Stomach (tissue), 9 donors: ENCODE results near the gene DST. TPM values are rescaled to one million over a fixed set of nuclear protein-coding genes. Genes with fewer than 3 reads are reported as not detected.

Experiments
- DNase-seq, 2 donors: peaks; one replicate each; pipeline versions ENCODE4 v3.0.0 to v3.0.0-alpha.2; 2013 to 2019
- H3K27ac ChIP-seq, 5 donors: fragments of 200-600 bp in 4 of 5; sonication (generic) in 4 of 5; one replicate each; pipeline ENCODE4 v1.5.1; 2013 to 2019; ENCODE audit warnings: mild to moderate bottlenecking in 1 of 5, moderate library complexity in 1 of 5
- H3K27me3 ChIP-seq, 3 donors: fragments of 200-600 bp; sonication (generic); one replicate each; pipeline ENCODE4 v1.5.1; 2017 to 2019; ENCODE audit warnings: mixed run types in 1 of 3
- H3K36me3 ChIP-seq, 4 donors: fragments of 200-600 bp; sonication (generic); 1 replicate in 3 of 4; 2 replicates in 1 of 4; pipeline ENCODE4 v1.5.1; 2016 to 2019
- H3K4me1 ChIP-seq, 4 donors: fragments of 200-600 bp; sonication (generic); one replicate each; pipeline ENCODE4 v1.5.1; 2016 to 2019
- H3K4me3 ChIP-seq, 4 donors: fragments of 200-600 bp; sonication (generic) in 3 of 4; one replicate each; pipeline ENCODE4 v1.5.1; 2016 to 2019; ENCODE audit warnings: mild to moderate bottlenecking in 1 of 4
- H3K9me3 ChIP-seq, 4 donors: fragments of 200-600 bp; sonication (generic); one replicate each; pipeline ENCODE4 v1.5.1; 2016 to 2019
- EP300 ChIP-seq: sonication (generic); formaldehyde crosslinking; IDR thresholded peaks from one replicate; pipeline ENCODE4 v1.6.1; 2017; ENCODE audit warnings: antibody characterized with exemption
- POLR2A ChIP-seq, 4 donors: fragments of 450-650 bp; IDR thresholded peaks; one replicate each; pipeline ENCODE4 v1.6.1; 2016; ENCODE audit warnings: antibody characterized with exemption in 4 of 4, control low read depth in 2 of 4, mild to moderate bottlenecking in 1 of 4, moderate library complexity in 1 of 4
- POLR2AphosphoS5 ChIP-seq, 3 donors: sonication (generic); formaldehyde crosslinking; IDR thresholded peaks; one replicate each; pipeline ENCODE4 v1.6.1; 2016; ENCODE audit warnings: antibody characterized with exemption in 3 of 3
- WGBS, 5 donors: extraction: QIAGEN DNeasy Blood & Tissue Kit in 3 of 5; methylation state at CpG; one replicate each; pipeline versions ENCODE4 v1.1.5 to v1.1.7; 2013 to 2018; 5-methylcytosine and 5-hydroxymethylcytosine counted together
- intact Hi-C: fragments of 100-400 bp; cut with DNase I; formaldehyde crosslinking; loops from one replicate; pipeline ENCODE4 v1.15.1; 2023; ENCODE audit warnings: low total_unique reads
- polyA plus RNA-seq, 3 donors: library from polyadenylated mRNA; stranded (reverse); fragments of 200-250 nt; gene quantifications; one replicate each; pipeline ENCODE4 v1.2.3, GENCODE V29; 2013
- total RNA-seq, 5 donors: library from RNA; depleted of rRNA; stranded (reverse); fragments of >200 nt; gene quantifications; one replicate each; pipeline versions ENCODE4 v1.1.0 to v1.2.3, GENCODE V29; 2014 to 2016
- TF ChIP-seq, protein P1 (sequence below), 7 experiments: fragments of 450-650 bp in 4 of 7; fragments of 200-600 bp in 3 of 7; sonication (generic) in 3 of 7; IDR thresholded peaks; one replicate each; pipeline ENCODE4 v1.5.1; 2016 to 2019; ENCODE audit warnings: antibody characterized with exemption in 7 of 7, control low read depth in 2 of 7, mild to moderate bottlenecking in 1 of 7
- donor health status: healthy with polysubstance abuse.
- donor health status: Bipolar disorder and iron deficiency.
- donor health status: healthy.

DST gene
- total and polyA plus RNA-seq, 8 donors: 16.3 to 623 (median 200) TPM

DNA sequence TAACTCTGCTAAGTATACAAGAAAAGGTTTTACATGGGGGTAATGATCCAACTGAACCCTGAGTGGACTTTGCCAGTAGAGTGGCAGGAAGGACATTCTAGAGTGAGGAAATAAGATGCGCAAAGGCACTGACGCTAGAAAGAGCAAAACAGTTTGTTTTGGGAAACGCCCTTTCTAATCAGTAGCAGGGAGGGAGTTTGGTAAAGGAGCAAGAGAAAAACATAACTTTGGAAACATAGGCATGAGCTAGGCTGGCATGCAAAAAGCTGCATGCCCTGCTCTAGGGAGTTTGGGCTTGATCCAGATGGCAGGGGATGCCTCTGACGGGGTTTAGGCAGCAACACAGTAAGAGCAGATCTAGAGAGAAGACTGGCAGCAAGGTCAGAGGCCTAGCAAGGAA is 135.2 kb downstream of the DST start:
- no peak for TF ChIP-seq POLR2AphosphoS5 (IDR thresholded peaks at IDR 0.05)
- TF ChIP-seq EP300: no peak
- TF ChIP-seq POLR2A (IDR thresholded peaks at IDR 0.05): no peak
- TF ChIP-seq, protein P1, sequence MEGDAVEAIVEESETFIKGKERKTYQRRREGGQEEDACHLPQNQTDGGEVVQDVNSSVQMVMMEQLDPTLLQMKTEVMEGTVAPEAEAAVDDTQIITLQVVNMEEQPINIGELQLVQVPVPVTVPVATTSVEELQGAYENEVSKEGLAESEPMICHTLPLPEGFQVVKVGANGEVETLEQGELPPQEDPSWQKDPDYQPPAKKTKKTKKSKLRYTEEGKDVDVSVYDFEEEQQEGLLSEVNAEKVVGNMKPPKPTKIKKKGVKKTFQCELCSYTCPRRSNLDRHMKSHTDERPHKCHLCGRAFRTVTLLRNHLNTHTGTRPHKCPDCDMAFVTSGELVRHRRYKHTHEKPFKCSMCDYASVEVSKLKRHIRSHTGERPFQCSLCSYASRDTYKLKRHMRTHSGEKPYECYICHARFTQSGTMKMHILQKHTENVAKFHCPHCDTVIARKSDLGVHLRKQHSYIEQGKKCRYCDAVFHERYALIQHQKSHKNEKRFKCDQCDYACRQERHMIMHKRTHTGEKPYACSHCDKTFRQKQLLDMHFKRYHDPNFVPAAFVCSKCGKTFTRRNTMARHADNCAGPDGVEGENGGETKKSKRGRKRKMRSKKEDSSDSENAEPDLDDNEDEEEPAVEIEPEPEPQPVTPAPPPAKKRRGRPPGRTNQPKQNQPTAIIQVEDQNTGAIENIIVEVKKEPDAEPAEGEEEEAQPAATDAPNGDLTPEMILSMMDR (IDR thresholded peaks at IDR 0.05): no peak
- Histone ChIP-seq H3K4me3 (no peak overlapping the region), H3K4me1 (peaks cover 0 to 38% (median 18%) of the 10 kb centered on the region in 4 donors), H3K9me3 (no peaks in the 10 kb centered on the region), H3K36me3 (peaks cover 20 to 53% (median 38%) of the 10 kb centered on the region in 4 donors), H3K27ac (peak overlapping the region in 3 of 5 donors; percentile 24 to 73 (median 27)), H3K27me3 (no peaks in the 10 kb centered on the region)
- DNase-seq: no peak
- WGBS, 5 donors: 66 to 79% (median 72%) methylated on average over 4 of the region's 4 CpGs
- intact Hi-C loops: no loop called here

DNA sequence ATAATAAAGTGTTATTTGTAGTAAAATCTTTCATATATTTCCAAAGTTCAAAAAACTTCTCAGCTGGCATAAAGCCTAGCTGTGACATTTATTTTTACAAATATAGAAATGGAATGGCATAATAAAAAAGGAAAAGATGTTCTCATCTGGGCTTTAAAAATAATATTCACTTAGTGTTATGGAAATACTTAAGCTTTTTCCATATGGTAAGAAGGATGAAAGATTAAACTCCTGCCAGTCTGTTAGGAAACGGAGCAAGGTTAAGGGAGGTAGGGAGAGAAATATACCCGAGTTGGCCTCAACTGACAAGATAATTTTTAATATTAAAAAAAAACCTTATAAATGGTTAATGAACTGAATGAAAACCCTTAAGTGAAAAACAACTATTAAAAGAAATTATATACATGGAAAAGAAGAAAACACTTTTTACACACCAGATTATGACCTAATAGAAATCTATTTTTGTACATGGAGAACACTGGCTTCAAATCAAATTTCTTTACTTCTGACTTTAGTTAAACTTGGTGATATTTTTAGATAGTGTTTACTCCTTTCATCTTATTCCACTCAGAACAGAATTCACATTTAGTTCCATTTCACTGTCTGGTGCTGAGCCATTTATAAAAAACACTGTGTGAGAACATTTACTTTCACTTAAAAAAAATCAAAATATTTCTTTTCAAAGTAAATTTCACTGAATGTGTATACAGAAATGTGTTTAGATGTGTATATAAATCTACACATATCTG is 137.0 kb downstream of the DST start:
- TF ChIP-seq, protein P1 (IDR thresholded peaks at IDR 0.05): no peak
- TF ChIP-seq EP300 (no peak), POLR2AphosphoS5 (IDR thresholded peaks at IDR 0.05) (no peak), POLR2A (IDR thresholded peaks at IDR 0.05) (no peak)
- H3K27ac ChIP-seq: peak overlapping the region in 3 of 5 donors; percentile 20 to 73 (median 57)
- intact Hi-C loops: no loop called here
- peaks cover 20 to 56% (median 38%) of the 10 kb centered on the region in 4 donors for H3K36me3 ChIP-seq
- DNase-seq: no peak
- WGBS, 5 donors: 30 to 61% (median 40%) methylated on average over 2 of the region's 2 CpGs
- H3K4me3 ChIP-seq: no peak overlapping the region
- H3K27me3 ChIP-seq: no peaks in the 10 kb centered on the region
- peaks cover 0 to 27% (median 9%) of the 10 kb centered on the region in 4 donors for H3K4me1 ChIP-seq
- H3K9me3 ChIP-seq: no peaks in the 10 kb centered on the region

DNA sequence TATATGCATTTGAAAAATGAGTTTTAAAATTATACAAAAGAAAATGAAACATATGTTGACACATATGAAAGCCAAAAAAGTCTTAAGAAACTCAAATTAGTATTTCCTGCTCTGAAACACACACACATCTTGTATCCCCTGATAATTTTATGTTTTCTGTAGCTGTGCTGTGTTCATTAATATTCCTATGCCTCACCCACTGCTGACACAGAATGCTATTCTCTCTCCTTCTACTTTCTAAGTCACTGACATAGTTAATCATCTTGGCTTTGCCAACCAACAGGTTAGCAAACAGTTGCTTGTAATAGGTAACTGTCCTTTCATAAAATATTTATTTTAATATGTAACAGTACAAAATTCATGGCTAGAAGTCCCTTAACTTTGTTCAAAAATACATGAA is 140.7 kb downstream of the DST start:
- H3K36me3 ChIP-seq: peaks cover 5 to 56% (median 49%) of the 10 kb centered on the region in 4 donors

DNA sequence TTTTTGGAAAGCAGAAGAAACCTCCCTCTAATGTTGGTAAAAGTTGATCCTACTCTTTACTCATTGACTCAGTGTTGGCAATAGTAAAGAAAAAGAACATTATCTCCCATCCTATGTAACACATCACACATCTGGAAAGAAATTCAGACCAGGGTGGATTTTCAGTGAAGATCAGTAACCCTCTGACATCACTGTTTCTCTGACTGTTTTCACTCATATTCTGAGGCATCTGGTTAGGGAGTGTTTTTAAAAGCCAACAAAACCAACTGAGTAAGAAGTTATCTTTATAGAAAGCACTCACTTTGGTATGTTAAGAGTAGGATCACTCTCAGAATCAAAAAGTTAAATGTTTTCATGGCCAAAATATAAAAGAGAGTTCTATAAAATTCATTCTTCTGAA is 143.6 kb downstream of the DST start:
- H3K9me3 ChIP-seq: no peaks in the 10 kb centered on the region
- no peak for DNase-seq
- no peaks in the 10 kb centered on the region for H3K27me3 ChIP-seq
- intact Hi-C loops: no loop called here
- peaks cover 5 to 57% (median 53%) of the 10 kb centered on the region in 4 donors for H3K36me3 ChIP-seq
- H3K4me1 ChIP-seq: no peaks in the 10 kb centered on the region
- TF ChIP-seq, protein P1 (IDR thresholded peaks at IDR 0.05): no peak
- TF ChIP-seq EP300 (no peak), POLR2AphosphoS5 (IDR thresholded peaks at IDR 0.05) (no peak), POLR2A (IDR thresholded peaks at IDR 0.05) (no peak)
- H3K27ac ChIP-seq: peak overlapping the region in 1 of 5 donors; percentile 11
- no peak overlapping the region for H3K4me3 ChIP-seq

More for the DNA sequence above, 140.7 kb downstream of the DST start:
- peaks cover 0 to 17% (median 5%) of the 10 kb centered on the region in 4 donors for H3K4me1 ChIP-seq
- no peak overlapping the region for H3K27ac ChIP-seq
- no peaks in the 10 kb centered on the region for H3K27me3 ChIP-seq
- DNase-seq: no peak
- no peaks in the 10 kb centered on the region for H3K9me3 ChIP-seq
- no peak overlapping the region for H3K4me3 ChIP-seq
- intact Hi-C loops: no loop called here
- TF ChIP-seq POLR2A (IDR thresholded peaks at IDR 0.05) (no peak), POLR2AphosphoS5 (IDR thresholded peaks at IDR 0.05) (no peak)
- TF ChIP-seq, protein P1 (IDR thresholded peaks at IDR 0.05): no peak
